ENCODE data around the gene STYXL2.

DNA sequence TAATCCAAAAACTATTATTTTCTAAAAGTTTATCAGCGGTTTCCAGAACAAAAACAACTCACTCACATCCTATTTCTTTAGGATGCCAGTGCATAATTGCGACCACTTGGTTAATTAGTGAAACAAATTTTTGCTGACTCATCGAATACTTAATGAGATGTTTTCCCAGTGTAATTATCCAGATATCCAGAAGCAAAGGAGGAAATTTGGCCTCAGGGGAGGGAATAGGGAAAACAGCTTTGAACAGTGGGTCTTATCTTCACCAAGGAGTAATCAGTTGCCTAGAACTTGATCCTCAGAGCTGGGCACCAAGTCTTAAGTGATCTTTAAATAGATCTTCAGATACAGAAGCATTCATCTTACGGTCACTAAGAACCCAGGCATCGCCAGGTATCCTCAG is 24.3 kb downstream of the STYXL2 start:
- no peak for TF ChIP-seq JUND (IDR thresholded peaks at IDR 0.05; ENCODE audit: borderline replicate concordance, low read depth, low read length)
- no peak for TF ChIP-seq JUND (tag; IDR thresholded peaks at IDR 0.05; ENCODE audit: borderline replicate concordance, low read depth, low read length)
- TF ChIP-seq CCAR2 (IDR thresholded peaks at IDR 0.05; ENCODE audit: low read depth, low read length) = no peak
- no peak for TF ChIP-seq ZKSCAN3 (CRISPR knock-in tag; IDR thresholded peaks at IDR 0.05)
- TF ChIP-seq, protein P1, sequence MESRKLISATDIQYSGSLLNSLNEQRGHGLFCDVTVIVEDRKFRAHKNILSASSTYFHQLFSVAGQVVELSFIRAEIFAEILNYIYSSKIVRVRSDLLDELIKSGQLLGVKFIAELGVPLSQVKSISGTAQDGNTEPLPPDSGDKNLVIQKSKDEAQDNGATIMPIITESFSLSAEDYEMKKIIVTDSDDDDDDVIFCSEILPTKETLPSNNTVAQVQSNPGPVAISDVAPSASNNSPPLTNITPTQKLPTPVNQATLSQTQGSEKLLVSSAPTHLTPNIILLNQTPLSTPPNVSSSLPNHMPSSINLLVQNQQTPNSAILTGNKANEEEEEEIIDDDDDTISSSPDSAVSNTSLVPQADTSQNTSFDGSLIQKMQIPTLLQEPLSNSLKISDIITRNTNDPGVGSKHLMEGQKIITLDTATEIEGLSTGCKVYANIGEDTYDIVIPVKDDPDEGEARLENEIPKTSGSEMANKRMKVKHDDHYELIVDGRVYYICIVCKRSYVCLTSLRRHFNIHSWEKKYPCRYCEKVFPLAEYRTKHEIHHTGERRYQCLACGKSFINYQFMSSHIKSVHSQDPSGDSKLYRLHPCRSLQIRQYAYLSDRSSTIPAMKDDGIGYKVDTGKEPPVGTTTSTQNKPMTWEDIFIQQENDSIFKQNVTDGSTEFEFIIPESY (CRISPR knock-in tag; IDR thresholded peaks at IDR 0.05) = no peak
- no peak for TF ChIP-seq ZNF274 (IDR thresholded peaks at IDR 0.05; ENCODE audit: borderline replicate concordance, low read depth, low read length)
- TF ChIP-seq ZC3H4 (CRISPR knock-in tag; IDR thresholded peaks at IDR 0.05; ENCODE audit: borderline replicate concordance) = no peak
- TF ChIP-seq, protein P2, sequence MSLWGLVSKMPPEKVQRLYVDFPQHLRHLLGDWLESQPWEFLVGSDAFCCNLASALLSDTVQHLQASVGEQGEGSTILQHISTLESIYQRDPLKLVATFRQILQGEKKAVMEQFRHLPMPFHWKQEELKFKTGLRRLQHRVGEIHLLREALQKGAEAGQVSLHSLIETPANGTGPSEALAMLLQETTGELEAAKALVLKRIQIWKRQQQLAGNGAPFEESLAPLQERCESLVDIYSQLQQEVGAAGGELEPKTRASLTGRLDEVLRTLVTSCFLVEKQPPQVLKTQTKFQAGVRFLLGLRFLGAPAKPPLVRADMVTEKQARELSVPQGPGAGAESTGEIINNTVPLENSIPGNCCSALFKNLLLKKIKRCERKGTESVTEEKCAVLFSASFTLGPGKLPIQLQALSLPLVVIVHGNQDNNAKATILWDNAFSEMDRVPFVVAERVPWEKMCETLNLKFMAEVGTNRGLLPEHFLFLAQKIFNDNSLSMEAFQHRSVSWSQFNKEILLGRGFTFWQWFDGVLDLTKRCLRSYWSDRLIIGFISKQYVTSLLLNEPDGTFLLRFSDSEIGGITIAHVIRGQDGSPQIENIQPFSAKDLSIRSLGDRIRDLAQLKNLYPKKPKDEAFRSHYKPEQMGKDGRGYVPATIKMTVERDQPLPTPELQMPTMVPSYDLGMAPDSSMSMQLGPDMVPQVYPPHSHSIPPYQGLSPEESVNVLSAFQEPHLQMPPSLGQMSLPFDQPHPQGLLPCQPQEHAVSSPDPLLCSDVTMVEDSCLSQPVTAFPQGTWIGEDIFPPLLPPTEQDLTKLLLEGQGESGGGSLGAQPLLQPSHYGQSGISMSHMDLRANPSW (CRISPR knock-in tag; IDR thresholded peaks at IDR 0.05) = no peak
- no peak for TF ChIP-seq ZBTB17 (CRISPR knock-in tag; IDR thresholded peaks at IDR 0.05)
- TF ChIP-seq, protein P3, sequence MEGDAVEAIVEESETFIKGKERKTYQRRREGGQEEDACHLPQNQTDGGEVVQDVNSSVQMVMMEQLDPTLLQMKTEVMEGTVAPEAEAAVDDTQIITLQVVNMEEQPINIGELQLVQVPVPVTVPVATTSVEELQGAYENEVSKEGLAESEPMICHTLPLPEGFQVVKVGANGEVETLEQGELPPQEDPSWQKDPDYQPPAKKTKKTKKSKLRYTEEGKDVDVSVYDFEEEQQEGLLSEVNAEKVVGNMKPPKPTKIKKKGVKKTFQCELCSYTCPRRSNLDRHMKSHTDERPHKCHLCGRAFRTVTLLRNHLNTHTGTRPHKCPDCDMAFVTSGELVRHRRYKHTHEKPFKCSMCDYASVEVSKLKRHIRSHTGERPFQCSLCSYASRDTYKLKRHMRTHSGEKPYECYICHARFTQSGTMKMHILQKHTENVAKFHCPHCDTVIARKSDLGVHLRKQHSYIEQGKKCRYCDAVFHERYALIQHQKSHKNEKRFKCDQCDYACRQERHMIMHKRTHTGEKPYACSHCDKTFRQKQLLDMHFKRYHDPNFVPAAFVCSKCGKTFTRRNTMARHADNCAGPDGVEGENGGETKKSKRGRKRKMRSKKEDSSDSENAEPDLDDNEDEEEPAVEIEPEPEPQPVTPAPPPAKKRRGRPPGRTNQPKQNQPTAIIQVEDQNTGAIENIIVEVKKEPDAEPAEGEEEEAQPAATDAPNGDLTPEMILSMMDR (IDR thresholded peaks at IDR 0.05 in 2 of 3, conservative IDR thresholded peaks at IDR 0.05 in 1 of 3; ENCODE audit: insufficient read depth in 2 of 3, low read depth in 1 of 3, low read length in 3 of 3) = no peak
